ENCODE results near the gene SLC45A3.

Gene SLC45A3

DNA sequence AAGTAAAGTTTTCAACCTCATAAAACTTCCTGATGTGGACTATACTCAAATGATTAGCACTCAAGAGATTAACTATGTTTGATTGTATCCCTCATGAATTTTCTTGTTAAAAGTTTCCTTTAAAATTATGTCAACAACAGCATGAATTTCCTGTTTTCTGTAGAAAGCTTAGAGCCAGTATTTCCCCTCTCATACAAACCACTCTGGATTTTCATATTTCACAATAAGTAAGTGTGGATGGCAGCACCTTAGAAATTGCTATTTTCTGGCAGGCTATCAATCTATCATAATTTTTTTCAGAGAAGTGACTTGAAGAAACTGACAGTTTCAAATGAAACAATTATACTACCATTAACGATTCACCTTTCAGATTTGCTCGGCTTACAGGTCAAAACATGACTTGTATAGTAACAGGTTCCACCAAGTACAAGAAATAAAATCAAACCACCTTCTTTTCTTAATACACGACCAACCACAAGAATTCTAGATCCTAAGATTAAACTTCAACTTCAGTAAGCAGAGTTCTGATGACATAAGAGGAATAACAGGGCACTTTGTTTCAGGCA lies 69.3 kb downstream of the SLC45A3 start:
- no peak overlapping the region for H3K4me3 ChIP-seq (ENCODE audit: low read depth, low read length)
- TF ChIP-seq, protein P1, sequence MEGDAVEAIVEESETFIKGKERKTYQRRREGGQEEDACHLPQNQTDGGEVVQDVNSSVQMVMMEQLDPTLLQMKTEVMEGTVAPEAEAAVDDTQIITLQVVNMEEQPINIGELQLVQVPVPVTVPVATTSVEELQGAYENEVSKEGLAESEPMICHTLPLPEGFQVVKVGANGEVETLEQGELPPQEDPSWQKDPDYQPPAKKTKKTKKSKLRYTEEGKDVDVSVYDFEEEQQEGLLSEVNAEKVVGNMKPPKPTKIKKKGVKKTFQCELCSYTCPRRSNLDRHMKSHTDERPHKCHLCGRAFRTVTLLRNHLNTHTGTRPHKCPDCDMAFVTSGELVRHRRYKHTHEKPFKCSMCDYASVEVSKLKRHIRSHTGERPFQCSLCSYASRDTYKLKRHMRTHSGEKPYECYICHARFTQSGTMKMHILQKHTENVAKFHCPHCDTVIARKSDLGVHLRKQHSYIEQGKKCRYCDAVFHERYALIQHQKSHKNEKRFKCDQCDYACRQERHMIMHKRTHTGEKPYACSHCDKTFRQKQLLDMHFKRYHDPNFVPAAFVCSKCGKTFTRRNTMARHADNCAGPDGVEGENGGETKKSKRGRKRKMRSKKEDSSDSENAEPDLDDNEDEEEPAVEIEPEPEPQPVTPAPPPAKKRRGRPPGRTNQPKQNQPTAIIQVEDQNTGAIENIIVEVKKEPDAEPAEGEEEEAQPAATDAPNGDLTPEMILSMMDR (conservative IDR thresholded peaks at IDR 0.05; ENCODE audit: low read depth, low read length): no peak
- DNase-seq (ENCODE audit: low read depth): no peak

DNA sequence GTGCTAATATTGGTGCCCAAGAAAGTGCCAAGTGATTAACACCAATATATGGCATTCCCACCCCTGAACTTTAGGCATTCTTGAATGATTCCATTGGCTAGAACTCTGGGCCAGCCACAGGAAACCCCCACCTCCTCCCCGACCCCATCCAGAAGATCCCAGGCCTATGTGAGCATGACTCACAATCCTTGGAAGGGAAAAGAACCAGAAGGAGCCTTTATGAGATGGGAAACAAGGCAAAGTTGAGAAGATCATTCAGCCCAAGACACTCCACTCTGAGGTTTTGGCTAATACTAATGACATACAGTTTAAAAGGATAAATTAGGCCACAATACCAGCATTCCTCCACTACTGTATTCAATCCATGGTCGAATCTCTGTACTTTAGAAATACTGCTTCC lies 70.3 kb downstream of the SLC45A3 start:
- H3K4me3 ChIP-seq (ENCODE audit: low read depth, low read length): no peak overlapping the region
- DNase-seq (ENCODE audit: low read depth): peak; percentile 57
- TF ChIP-seq, protein P1 (conservative IDR thresholded peaks at IDR 0.05; ENCODE audit: low read depth, low read length): no peak

Data from choroid plexus epithelial cell (primary cell).